IPS-NIHi7 (cell line): Measurements from ENCODE around the gene GPATCH1.
A peak's percentile ranks its signal among the peaks of the same experiment; 100 is the strongest.

Source experiments
- DNase-seq: peaks from one replicate; pipeline ENCODE4 v3.0.0; 2012; ENCODE audit warnings: mixed read lengths; ENCODE audit errors: extremely low spot score

The GPATCH1 gene

DNA sequence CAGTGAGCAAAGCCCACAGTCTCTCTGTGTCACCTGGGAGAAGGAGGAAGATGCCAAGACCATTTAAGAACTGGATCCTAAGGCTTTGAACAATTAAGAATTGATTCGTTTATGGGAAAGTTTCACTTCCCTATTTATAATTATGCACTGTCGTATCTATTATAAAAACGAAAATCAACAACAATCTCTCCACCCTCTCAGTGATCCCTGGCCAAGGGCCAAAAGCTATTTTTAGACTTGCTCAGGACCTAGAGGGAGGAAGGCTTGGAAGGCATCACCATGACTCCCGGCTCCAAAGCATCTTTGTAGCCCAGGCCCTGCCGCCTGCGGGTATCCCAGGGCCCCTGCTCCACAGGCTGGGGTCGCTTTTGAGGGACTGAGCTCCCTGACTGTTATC is 17.6 kb upstream of the GPATCH1 start:
- DNase-seq = no peak

DNA sequence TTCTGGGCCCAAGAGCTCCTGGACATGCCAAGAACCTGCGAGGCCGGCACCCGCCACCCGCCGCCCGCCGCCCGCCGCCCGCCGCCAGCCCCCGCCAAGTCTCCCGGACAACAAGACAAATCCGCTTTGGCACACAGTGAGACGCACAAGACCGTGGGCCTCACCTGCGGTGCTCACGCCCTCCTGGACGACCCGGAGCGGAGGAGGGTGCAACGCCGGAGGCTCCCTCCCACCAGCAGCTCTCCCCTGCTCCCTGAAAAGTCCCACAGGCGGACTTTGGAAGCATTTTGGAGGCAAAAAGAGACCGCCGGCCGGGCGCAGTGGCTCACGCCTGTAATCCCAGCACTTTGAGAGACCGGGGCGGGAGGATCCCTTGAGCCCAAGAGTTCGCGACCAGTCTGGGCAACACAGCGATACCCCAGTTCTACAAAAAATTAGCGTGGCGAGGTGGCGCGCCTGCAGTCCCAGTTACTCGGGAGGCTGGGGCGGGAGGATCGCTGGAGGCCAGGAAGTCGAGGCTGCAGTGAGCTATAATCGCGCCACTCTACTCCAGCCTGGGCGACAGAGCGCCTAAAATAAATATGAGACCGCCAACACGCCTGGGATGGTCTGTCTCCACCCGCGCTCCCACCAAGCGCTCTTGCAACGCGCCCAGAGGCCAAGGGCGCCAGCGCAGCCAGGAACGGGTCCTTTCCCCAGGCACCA is 17.1 kb upstream of the GPATCH1 start:
- no peak for DNase-seq

DNA sequence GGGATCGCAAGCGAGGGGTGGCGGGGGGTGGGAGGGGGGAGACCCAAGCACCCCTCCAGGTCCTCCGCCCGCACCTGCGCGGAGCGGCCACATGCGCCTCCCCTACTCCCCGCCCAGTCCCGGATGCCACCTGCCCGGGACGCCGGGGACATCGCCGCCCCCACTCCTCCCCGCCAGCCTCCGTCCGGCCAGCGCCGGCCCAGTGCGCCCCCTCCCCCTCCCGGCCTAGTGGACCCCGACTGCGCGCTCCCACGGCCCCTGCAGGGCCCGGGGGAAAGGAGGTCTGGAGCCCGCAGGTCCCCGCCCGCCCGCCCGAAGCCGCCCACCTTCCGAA is 16.6 kb upstream of the GPATCH1 start:
- DNase-seq = peak; percentile 66

DNA sequence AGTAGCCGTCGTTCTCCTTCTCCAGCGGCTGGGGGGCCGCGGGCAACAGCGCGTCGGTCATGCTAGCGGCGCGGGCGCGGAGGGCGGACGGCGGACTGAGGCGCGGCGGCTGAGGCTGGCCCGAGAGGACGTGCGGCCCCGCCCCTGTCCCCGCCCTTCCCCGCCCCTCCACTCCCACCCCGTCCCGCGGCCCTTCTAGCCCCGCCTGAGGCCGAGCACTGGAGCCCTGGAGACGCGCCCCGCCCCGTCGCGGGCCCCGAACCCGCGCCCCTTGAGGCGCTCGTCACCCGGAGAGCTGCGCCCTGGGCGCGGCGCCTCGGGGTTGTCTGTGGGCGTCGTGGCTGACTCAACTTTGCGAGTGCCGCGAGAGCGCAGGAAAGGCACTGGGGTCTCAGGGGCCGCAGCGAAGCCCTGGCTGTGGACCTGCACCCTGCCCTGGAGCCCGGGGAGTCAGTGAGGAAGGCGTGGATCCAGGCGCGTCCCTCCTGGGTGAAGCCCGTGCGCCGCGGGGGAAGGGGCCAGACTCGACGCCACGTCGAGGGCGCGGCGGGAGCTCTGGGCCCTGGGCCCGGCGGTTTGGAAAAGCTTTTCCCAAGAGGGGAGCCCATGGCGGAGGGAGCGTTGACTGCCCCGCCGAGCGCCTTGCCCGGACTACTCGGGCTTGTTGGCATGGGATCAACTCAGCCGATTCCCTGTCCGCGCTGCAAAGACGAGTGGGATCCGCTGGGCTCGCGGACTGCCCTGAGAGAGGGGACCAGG is 16.0 kb upstream of the GPATCH1 start, which contains the start of gene RHPN2:
TSS of gene RHPN2 (minus strand) at position 97 of the 759 bp plus-strand sequence. CDS start at position 61, 36 bp downstream.
- peak; percentile 86 for DNase-seq

DNA sequence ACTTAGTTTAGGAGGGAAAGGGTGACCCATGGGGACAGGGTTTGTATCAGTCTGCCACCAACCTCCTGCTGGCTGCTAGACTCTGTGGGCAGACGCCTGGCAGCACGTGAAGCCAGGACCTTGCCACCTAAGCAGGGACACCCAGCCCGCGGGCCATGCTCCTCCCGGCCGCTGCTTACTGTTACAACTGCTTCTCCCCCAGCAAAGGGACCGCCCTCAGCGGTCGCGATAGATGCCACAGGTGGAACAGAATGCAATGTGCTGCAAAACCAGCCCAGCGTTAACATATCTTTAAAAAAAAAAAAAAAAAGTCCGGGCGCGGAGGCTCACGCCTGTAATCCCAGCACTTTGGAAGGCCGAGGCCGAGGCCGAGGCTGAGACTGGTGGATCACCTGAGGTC is 14.4 kb upstream of the GPATCH1 start:
- no peak for DNase-seq

DNA sequence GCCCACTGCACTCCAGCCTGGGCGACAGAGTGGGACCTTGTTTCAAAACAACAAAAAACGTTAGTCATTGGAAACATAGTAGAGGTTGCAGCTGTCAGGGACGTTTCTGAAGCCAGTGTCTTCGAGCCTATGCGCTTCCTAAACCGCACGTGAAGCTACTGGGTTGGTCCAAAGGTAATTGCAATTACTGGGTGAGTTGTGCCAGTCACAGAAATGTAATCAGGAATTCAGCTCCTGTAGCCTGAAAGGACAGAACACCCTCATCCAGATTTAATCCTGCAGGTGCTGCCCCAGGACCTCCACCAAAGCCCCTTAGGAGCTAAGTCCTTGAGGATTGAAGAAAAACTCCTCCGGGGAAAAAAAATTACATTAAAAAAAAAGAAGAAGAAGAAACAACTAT is 13.9 kb upstream of the GPATCH1 start:
- DNase-seq = no peak

DNA sequence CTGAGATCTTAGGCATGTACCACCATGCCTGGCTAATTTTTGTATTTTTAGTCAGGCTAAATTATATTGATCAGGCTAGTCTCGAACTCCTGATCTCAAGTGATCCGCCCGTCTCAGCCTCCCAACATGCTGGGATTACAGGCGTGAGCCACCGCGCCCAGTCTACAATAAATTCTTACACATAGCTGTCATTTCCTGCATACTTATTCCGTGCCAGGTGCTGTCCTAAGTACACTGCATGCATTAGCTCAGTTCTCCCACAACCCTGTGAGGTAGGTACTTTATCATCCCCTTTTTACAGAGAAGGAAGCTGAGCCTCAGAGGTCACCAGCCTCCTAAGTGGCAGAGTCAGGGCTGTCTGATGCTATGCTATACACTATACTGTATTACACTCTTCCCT is 9.1 kb upstream of the GPATCH1 start:
- DNase-seq = no peak

DNA sequence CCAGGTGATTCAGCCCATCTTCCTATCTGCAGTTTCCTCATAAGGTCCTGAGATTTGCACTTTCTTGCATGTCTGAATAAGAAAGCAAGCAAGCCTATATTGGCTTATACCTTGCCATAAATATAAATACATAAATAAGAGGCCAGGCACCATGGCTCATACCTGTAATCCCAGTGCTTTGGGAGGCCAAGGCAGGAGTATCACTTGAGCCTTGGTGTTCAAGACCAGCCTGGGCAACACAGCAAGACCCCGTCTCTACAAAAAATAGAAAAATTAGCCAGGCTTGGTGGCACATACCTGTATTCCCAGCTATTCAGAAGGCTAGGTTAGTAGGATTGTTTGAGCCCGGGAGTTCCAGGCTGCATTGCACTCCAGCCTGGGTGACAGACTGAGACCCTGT is 5.5 kb upstream of the GPATCH1 start:
- DNase-seq = no peak

DNA sequence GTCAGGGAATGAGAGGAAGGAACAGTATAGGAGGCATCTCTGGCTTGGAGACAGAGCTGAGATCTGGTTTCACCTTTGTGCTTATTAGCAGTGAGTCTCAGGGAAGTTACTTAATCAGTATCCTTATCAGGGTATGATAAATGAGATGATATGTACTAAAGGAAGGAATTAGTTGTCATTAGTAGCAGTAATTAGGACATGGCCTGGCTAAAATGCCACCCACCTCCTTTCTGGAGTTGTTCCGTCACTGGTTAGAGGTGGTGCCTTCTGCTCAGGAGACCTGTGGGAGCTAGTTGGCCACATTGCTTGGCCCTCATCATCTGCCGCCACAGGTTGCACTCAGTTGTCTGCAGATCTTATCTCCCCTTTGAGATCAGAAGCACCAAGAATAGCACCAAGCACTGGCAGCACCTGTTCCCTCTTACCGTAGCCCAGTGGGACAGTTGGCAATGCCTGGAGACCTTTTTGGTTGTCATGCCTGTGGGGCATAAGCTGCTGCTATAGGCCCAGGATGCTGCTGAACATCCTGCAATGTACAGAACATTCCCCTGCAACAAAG is 4.7 kb downstream of the GPATCH1 start:
- DNase-seq = no peak

DNA sequence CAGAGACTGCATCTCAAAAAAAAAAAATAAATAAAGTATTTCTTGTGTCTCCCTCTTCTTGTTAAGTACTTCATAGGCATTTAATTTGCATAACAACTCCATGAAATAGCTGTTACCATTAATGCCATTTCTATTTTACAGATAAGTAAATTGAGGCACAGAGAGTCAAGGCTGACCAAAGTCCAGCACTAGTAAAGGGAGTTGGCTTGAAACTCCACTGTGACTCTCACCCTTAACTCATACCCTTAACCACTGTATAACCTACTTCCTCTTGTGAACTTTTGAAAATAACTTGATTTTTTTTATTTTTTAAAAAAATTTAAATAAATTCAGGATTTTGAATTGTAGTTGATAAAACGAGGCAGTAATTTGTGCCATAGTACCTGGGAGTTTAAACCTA is 6.0 kb downstream of the GPATCH1 start:
- no peak for DNase-seq

DNA sequence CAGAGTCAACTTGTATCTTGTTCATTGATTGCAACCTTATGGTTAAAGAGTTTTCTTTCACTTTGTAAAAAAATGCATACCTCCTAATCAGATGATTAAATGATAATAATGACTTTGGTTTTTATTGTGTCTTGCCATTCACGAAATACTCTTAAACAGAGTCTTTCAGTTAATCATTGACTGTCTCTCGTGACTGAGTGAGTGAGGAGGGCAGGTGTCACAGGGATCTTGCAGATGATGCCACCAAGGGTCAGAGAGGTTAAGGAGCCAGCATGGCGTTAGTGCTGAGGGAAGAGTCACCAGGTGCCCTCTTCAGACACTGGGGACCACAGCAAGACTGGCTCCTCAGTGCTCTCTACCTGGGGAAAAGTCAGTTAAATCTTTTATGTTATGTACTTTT is 8.0 kb downstream of the GPATCH1 start:
- DNase-seq = no peak

DNA sequence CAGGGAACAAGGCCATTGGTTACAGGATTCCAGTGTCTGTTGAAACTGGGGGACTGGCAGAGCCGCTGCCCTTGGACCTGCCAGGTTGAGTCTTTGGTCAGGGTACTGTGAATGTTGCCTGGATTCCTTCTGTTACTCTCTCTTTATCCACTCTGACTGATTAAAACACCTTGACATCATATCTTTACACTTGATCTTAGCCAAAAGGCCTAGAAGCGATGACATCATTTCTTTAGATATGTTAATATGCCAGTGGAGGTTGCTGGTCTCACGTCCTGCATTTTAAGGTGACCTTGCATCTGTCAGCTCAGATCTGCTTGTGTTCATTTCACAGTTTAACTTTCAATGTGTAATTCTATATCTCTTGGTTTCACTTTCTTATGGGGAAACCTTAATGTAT is 9.2 kb downstream of the GPATCH1 start:
- no peak for DNase-seq

DNA sequence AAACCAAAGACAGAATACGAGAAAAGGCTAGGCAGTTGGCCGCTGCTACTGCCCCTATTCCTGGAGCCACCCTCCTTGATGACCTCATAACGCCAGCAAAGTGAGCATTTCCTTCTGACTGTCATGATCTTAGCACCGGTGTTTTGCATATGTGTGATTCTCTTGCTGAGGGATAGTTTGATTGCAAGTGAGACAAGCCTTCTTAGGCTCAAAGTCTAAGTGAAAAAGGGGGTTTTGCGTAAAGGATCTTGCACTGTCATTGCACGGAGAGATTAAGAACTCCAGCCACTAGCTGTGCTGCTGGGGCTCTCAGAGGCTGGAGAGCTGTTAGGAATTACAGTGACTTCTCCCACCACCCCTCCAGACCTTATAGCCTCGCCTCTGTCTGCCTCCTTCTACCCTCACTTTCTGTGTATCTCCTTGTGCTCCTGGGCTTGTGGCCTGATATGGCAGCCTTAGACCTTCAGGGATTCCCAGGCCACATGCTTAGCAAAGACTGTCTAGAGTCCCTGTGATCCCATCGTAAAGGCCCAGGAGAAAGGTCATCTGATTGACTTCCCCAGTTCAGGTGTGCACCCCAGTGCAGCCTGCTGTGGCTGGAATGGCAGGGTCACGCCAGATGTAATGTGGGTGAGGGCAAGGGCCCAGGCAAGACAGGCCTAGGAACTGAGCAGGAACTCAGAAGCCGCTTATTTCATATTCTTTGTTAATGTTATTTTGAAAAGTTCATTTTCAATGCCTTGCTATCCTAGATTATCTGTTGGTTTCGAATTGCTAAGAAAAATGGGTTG is 12.6 kb downstream of the GPATCH1 start:
- no peak for DNase-seq

DNA sequence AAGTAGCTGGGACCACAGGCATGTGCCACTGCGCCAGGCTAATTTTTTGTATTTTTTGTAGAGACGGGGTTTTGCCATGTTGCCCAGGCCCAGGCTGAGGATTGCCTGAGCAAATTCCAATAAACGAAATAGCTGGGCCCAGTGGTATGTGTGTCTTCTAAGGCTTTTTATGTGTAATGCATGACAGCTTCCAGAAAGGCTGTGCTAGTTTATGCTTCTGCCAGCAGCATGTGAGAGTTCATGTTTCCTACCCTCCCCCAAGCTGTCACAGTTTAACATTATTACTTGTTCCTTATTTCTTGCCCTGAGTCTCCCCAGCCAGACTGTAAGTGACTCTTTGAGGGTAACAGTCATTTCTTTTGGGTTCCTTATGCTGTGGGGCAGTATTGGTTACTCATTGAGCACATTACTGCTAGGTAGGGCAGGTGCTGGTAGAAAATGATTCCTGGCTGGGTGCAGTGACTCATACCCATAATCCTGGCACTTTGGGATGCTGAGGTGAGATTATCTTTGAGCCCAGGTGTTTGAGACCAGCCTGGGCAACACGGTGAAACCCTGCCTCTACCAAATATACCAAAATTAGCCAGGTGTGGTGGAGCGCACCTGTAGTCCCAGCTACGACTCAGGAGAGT is 13.6 kb downstream of the GPATCH1 start:
- no peak for DNase-seq

DNA sequence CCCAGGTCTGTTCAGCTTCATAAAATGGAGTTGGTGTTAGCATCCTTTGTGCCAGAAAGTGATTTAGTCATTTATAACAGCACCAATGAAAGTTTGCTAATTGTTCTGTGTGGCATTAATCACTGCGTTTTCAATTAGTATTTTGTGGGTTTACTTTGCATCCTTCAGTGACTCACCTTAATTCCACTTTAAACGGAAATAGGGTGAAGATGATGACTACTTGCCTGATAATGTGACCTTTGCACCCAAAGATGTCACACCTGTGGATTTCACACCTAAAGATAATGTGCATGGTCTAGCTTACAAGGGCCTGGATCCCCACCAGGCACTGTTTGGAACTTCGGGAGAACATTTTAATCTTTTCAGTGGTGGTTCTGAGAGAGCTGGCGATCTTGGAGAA is 15.0 kb downstream of the GPATCH1 start:
- DNase-seq = no peak

DNA sequence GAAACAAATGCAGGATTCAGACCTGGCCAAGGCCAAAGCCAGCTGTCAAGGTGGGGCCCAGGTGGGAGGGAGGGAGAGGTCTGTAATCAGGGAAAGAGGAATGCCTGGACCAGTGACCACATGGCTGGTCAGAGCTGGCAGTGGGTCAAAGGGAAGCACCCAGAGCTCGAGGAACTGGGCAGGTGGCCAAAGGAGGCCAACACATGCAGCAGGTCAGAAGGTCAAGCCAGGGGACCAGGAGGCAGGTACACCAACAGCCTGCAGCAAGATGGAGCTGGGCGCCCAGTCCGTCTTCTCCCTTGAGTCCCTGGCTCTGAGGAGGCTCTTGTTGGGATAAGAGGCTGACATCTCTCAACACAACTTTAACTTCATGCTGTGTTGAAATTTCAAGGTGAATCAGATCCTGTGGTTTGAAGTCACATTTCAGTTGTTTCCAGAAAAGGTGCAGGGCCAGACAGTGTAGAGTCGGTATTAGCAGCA is 17.1 kb downstream of the GPATCH1 start:
- DNase-seq = no peak

DNA sequence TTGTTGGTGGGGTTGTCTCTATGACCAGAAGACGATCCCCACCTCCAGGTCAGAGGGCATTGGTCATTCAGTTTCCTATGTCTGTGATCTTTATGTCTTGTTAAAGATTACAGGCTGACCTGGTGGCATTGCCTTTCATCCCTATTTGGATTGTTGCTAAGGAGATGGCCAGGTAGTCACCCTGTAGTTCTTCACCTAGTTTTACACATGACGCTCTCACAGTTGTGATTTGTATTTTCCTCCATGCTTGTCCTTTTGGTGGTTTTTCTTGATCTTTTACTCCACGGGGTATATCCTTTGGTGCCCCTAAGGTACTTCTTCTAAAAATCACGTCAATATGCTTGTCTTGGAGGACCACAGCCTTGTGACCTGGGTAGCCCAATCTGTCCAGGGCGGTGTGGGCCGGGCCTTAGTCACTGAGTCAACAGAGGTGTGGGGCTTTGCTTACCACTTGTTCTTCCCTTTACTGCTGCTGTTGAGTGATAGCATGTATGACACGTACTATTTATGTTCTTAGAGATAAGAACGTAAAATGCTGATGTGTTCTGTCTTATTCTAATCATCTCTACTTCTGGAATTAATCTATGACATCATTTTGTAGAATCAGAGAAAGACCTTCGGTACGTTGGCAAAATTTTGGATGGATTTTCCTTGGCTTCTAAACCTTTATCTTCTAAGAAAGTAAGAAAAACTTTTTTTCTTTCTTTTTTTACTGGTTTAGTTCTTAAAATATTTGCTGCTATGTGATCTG is 20.1 kb downstream of the GPATCH1 start:
- DNase-seq = no peak

DNA sequence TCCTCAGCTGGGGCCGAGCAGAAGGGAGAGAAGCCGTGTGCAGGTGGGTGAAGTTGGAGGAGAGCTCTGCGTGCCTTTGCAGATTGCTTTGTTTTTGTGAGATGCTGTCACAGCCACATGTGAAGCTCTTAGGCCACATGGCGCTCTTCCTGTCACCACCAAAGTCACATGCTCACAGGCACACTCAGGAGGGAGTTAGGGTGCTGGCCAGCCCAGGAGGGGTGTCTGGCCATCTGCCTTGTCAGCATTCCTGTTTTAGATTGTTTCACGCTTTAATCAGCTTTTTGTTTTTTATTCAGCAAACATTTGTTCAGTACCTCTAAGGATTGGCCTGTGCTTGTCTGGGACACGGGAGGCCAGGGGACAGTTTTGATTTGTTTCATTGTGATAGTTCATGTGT is 21.9 kb downstream of the GPATCH1 start:
- DNase-seq = no peak

DNA sequence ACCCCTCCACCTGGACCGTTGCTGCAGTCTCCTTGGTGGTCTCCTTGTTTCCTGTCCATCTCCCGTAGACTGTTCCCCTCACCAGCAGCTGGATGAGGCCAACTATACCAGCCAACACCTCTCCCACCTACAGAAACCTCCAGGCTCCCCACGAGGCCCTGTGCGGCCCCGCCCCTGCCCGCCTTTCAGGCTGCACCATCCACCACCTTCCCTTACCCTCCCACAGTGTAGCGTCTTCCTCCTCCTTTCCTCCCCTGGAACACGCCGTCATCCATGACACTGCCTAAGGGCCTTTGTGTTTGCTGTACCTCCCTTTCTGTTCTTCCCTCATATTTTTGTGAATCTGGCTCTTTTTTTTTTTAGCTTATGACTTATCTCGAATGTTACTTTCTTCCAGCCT is 27.2 kb downstream of the GPATCH1 start:
- no peak for DNase-seq

DNA sequence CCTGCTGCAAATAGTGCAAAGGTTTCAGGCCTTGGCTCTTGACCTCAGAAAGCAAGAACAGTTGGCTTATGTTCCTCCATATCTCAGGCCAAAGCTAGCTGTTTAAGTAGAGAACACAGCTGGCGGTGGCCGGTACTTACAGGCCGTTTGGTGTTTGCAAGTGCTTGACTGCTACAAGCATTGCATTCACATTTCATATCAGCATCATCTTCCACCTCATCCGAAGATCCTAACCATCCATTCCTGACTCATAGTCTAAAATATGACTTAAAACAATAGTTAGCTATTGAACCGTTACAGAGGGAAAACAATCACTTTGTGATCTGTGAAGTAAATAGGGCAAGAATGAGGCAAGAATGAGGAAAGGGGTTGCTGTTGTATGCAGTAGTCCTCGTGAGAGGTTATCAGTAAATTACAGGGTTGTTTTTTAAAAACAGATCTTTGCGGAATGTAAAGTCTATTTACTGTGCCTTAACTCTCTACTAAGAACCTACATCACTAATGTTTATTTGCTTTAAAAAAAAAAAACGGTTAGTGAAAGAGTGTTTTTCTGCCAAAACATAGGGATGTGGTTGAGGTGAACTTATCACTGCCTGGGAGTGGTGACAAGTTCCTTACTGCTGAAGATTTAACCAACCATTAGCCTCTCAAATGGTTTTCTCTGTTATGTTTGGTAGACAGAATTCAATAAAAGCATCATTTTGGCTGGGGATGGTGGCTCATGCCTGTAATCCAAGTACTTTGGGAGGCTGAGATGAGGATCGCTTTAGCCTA is 29.3 kb downstream of the GPATCH1 start:
- no peak for DNase-seq
